ENCODE results near the gene MUS81.

DNA sequence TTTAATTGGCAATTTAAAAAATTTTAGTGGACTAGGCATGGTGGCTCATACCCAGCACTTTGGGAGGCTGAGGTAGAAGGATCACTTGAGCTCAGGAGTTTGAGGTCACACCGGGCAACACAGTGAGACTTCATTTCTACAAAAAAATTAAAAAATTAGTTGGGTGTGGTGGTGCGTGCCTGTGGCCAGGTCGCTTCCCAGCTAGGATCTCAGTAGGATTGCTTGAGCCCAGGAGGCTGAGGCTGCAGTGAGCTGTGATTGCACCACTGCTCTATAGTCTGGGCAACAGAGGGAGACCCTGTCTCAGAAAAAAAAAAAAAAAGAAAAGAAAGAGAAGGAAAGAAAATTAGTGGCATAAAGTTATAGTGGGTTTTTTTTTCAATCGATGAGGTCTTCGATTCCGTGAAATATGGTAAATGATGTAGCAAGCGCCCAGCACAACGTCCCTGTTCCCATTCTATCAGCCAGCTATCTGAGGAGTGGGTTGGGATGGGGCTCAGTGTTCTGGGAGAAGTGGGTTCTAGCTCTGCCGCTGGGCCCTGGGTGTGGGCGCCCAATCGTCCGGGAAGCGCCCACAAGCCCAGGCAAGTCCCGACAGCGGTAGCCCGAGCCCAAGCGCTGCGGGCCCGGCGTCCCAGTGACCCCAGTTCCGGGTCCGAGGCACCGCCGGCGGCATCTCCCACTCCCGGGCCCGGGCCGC is 38.6 kb downstream of the MUS81 start:
- no peak for TF ChIP-seq POLR2AphosphoS5 (IDR thresholded peaks at IDR 0.05)
- TF ChIP-seq, protein P1, sequence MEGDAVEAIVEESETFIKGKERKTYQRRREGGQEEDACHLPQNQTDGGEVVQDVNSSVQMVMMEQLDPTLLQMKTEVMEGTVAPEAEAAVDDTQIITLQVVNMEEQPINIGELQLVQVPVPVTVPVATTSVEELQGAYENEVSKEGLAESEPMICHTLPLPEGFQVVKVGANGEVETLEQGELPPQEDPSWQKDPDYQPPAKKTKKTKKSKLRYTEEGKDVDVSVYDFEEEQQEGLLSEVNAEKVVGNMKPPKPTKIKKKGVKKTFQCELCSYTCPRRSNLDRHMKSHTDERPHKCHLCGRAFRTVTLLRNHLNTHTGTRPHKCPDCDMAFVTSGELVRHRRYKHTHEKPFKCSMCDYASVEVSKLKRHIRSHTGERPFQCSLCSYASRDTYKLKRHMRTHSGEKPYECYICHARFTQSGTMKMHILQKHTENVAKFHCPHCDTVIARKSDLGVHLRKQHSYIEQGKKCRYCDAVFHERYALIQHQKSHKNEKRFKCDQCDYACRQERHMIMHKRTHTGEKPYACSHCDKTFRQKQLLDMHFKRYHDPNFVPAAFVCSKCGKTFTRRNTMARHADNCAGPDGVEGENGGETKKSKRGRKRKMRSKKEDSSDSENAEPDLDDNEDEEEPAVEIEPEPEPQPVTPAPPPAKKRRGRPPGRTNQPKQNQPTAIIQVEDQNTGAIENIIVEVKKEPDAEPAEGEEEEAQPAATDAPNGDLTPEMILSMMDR (IDR thresholded peaks at IDR 0.05) = no peak

All from transverse colon (tissue), 4 donors.